ENCODE results near the gene PADI1.

DNA sequence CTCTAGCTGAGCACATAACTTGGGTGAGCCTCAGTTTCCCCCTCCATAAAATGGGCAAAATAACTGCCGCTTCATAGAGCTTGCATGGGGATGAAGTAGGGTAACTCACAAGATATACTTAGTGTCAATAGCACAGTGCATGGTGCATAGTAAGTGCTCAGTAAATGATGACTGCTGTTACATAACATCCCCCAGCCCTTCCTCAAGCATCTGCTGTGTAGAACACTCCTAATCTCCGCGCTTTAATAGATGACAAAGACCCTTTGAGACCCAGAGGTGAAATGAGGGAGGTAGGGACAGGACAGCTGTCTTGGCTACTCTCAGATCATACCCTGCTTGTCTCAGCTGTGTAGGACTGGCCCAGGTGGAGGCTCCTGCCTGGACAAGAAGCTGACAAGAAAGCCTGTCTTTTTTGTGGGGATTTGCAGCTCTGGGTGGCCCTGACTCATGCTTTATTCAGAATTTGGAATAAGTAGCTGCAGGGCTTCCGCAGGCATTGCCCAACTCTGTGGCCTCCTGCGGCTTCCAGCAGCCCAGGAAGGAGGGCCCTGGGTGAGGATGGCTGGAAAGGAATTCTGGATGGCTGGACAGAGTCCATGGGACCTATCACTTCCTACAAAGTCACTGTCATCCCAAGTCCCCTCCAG lies 82.3 kb downstream of the PADI1 start:
- TF ChIP-seq, protein P1, sequence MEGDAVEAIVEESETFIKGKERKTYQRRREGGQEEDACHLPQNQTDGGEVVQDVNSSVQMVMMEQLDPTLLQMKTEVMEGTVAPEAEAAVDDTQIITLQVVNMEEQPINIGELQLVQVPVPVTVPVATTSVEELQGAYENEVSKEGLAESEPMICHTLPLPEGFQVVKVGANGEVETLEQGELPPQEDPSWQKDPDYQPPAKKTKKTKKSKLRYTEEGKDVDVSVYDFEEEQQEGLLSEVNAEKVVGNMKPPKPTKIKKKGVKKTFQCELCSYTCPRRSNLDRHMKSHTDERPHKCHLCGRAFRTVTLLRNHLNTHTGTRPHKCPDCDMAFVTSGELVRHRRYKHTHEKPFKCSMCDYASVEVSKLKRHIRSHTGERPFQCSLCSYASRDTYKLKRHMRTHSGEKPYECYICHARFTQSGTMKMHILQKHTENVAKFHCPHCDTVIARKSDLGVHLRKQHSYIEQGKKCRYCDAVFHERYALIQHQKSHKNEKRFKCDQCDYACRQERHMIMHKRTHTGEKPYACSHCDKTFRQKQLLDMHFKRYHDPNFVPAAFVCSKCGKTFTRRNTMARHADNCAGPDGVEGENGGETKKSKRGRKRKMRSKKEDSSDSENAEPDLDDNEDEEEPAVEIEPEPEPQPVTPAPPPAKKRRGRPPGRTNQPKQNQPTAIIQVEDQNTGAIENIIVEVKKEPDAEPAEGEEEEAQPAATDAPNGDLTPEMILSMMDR (IDR thresholded peaks at IDR 0.05) = no peak
- no peak for TF ChIP-seq POLR2AphosphoS5 (IDR thresholded peaks at IDR 0.05)
- TF ChIP-seq POLR2A (IDR thresholded peaks at IDR 0.05; ENCODE audit: low read depth) = no peak
